Motor neuron (in vitro differentiated cells): ENCODE measurements around the gene UBA5. TPM values are rescaled to one million over a fixed set of nuclear protein-coding genes. Genes with fewer than 3 reads are reported as not detected.

Source experiments
- ATAC-seq, 8 experiments: fragments of 200-7000 bp; cut with Tn5 transposase; replicated peaks in 6 of 8; 2 replicates each; pipeline ENCODE4 v1.8.0; 2021; ENCODE audit warnings: mild to moderate bottlenecking in 8 of 8, moderate library complexity in 8 of 8
- H3K27ac ChIP-seq, 2 donors: fragments of 250-450 bp; sonication (Bioruptor Pico); 2 replicates each; pipeline ENCODE4 v1.9.0; 2021; ENCODE audit warnings: antibody characterized with exemption in 2 of 2, mild to moderate bottlenecking in 2 of 2, moderate library complexity in 1 of 2
- H3K4me1 ChIP-seq, 2 donors: fragments of 250-450 bp; sonication (Bioruptor Pico); replicated peaks in 1 of 2; 2 replicates each; pipeline ENCODE4 v1.6.1; 2021; ENCODE audit warnings: antibody characterized with exemption in 2 of 2, mild to moderate bottlenecking in 2 of 2, moderate library complexity in 1 of 2
- H3K4me3 ChIP-seq, 5 donors: fragments of 250-450 bp; sonication (Bioruptor Pico); 2 replicates each; pipeline ENCODE4 v1.9.0; 2021; ENCODE audit warnings: antibody characterized with exemption in 5 of 5, mild to moderate bottlenecking in 5 of 5, moderate library complexity in 4 of 5
- WGBS, 10 experiments: fragments of 450-650 bp; shearing (Covaris generic); methylation state at CpG; one replicate each; pipeline ENCODE4 v1.0.0; 2022; 5-methylcytosine and 5-hydroxymethylcytosine counted together
- in situ Hi-C, 9 experiments: fragments of 400-800 bp; cut with MboI; loops; one replicate each; pipeline ENCODE4 v1.15.0; 2021; ENCODE audit warnings: low sequenced_read_pairs in 9 of 9, low pct_unique_long_range_greater_than_20kb in 2 of 9; ENCODE audit not compliant: unreplicated experiment in 9 of 9
- total RNA-seq, 8 experiments: library from RNA; unstranded; fragments of 300-600 nt; gene quantifications; 2 replicates each; pipeline versions ENCODE4 v1.2.3 to v1.2.4, GENCODE V29; 2022

The UBA5 gene
- total RNA-seq, 8 experiments from 2014 or later, result 25.8 to 48.4 (median 37.3) TPM

- WGBS, 10 experiments, result 0 to 36% (median 10%) methylated on average over 1 to 2 of the region's 2 CpGs; no CpG with 5 or more reads in 3 of the 10 experiments
- no peak overlapping the region for H3K4me3 ChIP-seq
- ATAC-seq, result no peak
- H3K4me1 ChIP-seq, result peaks cover 6% of the 10 kb centered on the region in 2 donors
- no peak overlapping the region for H3K27ac ChIP-seq
- in situ Hi-C loops, result loop anchor here (10.0 to 25.0 kb wide), 6 partner anchors 311 to 861 kb away; partner anchors contain the start of genes TMEM108 (in 3 of the 9) and CDV3 (in 1 of the 9)
Measured at GRCh38 chr3:132726341-132726823, 66.3 kb downstream of the UBA5 start.

Other genes starting within 250 kb of the UBA5 start
- 10 to 100 TPM; 18.6 to 51.0 (median 30.2) TPM for gene DNAJC13, start 242.8 kb upstream of the UBA5 start, total RNA-seq
- 1 to 10 TPM in 7 of 8 experiments, under 1 TPM in 1; 0.29 to 4.9 (median 1.8) TPM for gene ACKR4, start 63.1 kb upstream of the UBA5 start, total RNA-seq
- gene ACAD11, start 520 bp upstream of the UBA5 start, total RNA-seq, result 10 to 100 TPM; 13.9 to 47.3 (median 27.3) TPM
- 10 to 100 TPM in 7 of 8 experiments, 1 to 10 TPM in 1; 8.2 to 42.9 (median 16.7) TPM for gene NPHP3, start 62.1 kb downstream of the UBA5 start, total RNA-seq